Stimulated activated CD8-positive, alpha-beta memory T cell treated with anti-CD3 and anti-CD28 coated beads, Interleukin-4, amount 100 ng/mL, for 1 hour (primary cell): ENCODE results near the gene SLC38A8.

Source experiments
- DNase-seq, 2 donors: peaks; one replicate each; pipeline ENCODE4 v3.0.0-alpha.2; 2020; ENCODE audit warnings: low read depth in 2 of 2, low spot score in 1 of 2

The SLC38A8 gene

GRCh38 chr16:84049403-84050060 lies 6.9 kb upstream of the SLC38A8 start:
- no peak for DNase-seq

GRCh38 chr16:84048871-84049270 lies 6.3 kb upstream of the SLC38A8 start:
- DNase-seq = no peak

- DNase-seq = no peak
These were observed 5.7 kb upstream of the SLC38A8 start for GRCh38 chr16:84048270-84048669.

- no peak for DNase-seq
These were observed 5.0 kb upstream of the SLC38A8 start for GRCh38 chr16:84047626-84048025.

GRCh38 chr16:84047206-84047605 lies 4.6 kb upstream of the SLC38A8 start:
- no peak for DNase-seq

- DNase-seq = no peak
These were observed 3.3 kb upstream of the SLC38A8 start for GRCh38 chr16:84045818-84046470.

- DNase-seq = no peak
These were observed 2.6 kb upstream of the SLC38A8 start for GRCh38 chr16:84045001-84045817.

- no peak for DNase-seq
These were observed 1.5 kb upstream of the SLC38A8 start for GRCh38 chr16:84044118-84044488.

- no peak for DNase-seq
These were observed 1.0 kb upstream of the SLC38A8 start for GRCh38 chr16:84043486-84044117.

- no peak for DNase-seq
These were observed 387 bp upstream of the SLC38A8 start for GRCh38 chr16:84042879-84043485.

- no peak for DNase-seq
These were observed 714 bp downstream of the SLC38A8 start for GRCh38 chr16:84041881-84042280.

GRCh38 chr16:84040823-84041820 lies 1.5 kb downstream of the SLC38A8 start:
- no peak for DNase-seq

- DNase-seq = no peak
These were observed 2.3 kb downstream of the SLC38A8 start for GRCh38 chr16:84040226-84040822.

GRCh38 chr16:84039696-84040095 lies 2.9 kb downstream of the SLC38A8 start:
- no peak for DNase-seq

- no peak for DNase-seq
These were observed 4.1 kb downstream of the SLC38A8 start for GRCh38 chr16:84038469-84038868.

GRCh38 chr16:84036982-84037425 lies 5.6 kb downstream of the SLC38A8 start:
- DNase-seq = no peak

- DNase-seq = no peak
These were observed 6.5 kb downstream of the SLC38A8 start for GRCh38 chr16:84036131-84036530.

- DNase-seq = no peak
These were observed 8.1 kb downstream of the SLC38A8 start for GRCh38 chr16:84034516-84034915.
